RWPE1 (cell line): ENCODE data around the gene RPL28.
A peak's percentile ranks its signal among the peaks of the same experiment; 100 is the strongest.

Experiments
- CTCF ChIA-PET: fragments of 350-600 bp; sonication (Branson Sonifier 250); formaldehyde crosslinking; extraction: SDS; loops from one replicate; lab custom pipeline; 2021; lab: Yijun Ruan, JAX
- POLR2A ChIA-PET: fragments of 400-600 bp; formaldehyde crosslinking; extraction: SDS; loops from one replicate; lab custom pipeline; 2020; ENCODE audit warnings: antibody characterized with exemption; ENCODE audit not compliant: low non-redundant PET; lab: Yijun Ruan, JAX
- DNase-seq: peaks from one replicate; pipeline ENCODE4 v3.0.0; 2012; ENCODE audit warnings: low spot score
- H3K27ac ChIP-seq: fragments of 450-650 bp; 2 replicates; pipeline ENCODE4 v1.5.1; 2017
- TF ChIP-seq, protein P1 (sequence below): fragments of 450-650 bp; conservative IDR thresholded peaks from 2 replicates; pipeline ENCODE4 v1.5.1; 2017; ENCODE audit warnings: low read depth, mild to moderate bottlenecking

The RPL28 gene

DNA sequence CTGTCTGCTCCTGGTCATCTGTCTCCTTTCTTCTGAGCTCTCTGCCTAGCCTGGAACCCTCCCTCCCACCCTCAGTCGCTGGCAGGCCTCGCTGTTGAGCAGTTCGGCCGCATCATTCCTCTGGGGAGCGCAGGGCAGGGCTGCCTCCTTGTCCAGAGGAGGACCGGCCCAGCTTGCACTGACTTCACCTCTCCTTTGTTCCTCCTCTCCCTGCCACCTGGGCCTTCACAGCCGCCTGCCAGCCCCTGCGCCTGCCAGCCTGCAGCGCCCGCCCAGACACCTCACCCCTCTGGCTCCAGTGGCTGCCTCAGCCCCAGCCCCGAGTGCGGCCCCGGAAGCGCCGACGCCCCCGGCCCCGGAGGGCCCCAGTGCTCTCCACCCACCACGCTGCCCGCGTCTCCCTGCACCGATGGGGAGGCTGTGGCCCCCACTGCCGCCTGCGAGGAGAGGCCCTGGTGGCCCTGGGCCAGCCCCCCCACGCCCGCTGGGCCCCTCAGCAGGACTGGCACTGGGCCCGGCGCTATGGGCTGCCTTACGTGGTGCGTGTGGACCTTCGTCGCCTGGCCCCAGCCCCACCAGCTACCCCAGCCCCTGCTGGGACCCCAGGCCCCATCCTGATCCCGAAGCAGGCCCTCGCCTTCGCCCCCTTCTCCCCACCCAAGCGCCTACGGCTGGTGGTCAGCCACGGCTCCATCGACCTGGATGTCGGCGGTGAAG, 38.8 kb upstream of the RPL28 start:
- peak overlapping the region; percentile 97 for H3K27ac ChIP-seq
- DNase-seq = no peak
- TF ChIP-seq, protein P1, sequence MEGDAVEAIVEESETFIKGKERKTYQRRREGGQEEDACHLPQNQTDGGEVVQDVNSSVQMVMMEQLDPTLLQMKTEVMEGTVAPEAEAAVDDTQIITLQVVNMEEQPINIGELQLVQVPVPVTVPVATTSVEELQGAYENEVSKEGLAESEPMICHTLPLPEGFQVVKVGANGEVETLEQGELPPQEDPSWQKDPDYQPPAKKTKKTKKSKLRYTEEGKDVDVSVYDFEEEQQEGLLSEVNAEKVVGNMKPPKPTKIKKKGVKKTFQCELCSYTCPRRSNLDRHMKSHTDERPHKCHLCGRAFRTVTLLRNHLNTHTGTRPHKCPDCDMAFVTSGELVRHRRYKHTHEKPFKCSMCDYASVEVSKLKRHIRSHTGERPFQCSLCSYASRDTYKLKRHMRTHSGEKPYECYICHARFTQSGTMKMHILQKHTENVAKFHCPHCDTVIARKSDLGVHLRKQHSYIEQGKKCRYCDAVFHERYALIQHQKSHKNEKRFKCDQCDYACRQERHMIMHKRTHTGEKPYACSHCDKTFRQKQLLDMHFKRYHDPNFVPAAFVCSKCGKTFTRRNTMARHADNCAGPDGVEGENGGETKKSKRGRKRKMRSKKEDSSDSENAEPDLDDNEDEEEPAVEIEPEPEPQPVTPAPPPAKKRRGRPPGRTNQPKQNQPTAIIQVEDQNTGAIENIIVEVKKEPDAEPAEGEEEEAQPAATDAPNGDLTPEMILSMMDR = no peak
- POLR2A ChIA-PET = interaction anchor here (0.9 kb wide), 1 partner anchor 41 kb away, joined by 3 read pairs; no protein-coding TSS in a partner anchor
- CTCF ChIA-PET = interaction anchor here (0.7 kb wide), 1 partner anchor 40 kb away, joined by 4 read pairs; no protein-coding TSS in a partner anchor

DNA sequence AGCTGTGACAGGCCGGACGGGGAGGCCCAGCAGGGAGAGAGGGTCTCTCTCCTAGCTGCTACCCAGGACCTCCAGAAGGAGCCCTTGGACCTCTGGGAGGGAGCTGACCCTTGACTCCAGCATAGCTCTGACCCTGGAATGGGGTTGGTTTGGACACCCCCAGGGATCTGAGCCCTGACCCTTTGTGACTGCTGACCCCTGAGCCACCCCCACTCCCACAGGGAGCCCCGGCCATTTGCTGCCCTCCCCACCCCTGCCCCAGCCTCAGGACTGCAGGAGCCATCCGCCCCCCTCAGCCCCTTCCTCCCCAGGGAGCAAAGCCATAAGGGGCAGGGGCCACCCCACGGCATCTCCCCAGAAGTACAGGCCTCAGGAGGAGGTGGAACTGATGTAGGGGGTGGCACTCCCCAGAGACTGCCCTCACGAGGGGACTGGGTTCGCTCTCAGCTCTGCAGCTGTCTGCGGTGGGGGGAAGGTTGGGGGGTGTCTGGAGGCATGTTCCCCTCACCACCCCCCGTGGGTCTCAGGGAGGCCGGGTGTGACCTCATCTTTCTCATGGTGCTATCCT, 38.2 kb upstream of the RPL28 start:
- DNase-seq = no peak
- POLR2A ChIA-PET = no interaction called here
- CTCF ChIA-PET = interaction anchor here (0.5 to 1.1 kb wide), 3 partner anchors 11 to 186 kb away, joined by 3 to 4 read pairs (median 3); no protein-coding TSS in a partner anchor
- TF ChIP-seq, protein P1 = no peak
- peak overlapping the region; percentile 97 for H3K27ac ChIP-seq

DNA sequence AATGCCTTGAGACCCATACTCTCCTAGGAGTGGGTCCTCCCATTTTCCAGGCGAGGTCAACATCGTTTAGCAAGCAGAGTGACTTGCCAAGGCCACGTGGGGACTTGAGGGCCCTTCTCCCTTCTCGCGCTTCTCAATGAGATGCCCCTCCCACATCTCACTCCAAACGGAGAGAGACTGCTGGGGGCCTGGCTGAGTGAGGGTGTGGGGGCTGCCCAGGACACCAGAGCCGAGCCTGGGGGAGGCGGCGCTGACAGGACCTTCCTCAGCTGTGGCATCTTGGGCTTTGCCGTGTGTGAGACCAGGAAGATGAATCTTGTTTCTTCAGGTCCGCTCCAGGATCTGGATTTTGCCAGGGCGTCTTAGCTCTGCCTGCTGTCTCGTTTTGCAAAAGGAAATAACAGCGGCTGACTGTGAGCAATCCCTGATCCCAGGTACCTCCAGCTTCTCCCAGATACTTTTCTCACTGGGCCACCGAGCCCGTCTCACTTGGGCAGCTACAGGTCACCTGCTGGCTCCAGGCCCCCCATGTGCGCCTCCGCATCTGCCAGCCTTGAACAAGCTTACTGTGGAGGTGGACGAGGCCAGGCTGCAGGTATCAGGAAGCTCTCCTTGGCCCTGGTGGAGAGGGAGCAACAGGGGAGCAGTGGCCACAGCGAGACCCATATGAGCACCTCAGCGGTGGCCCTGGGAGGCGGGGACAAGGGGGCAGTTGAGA, 37.3 kb upstream of the RPL28 start:
- TF ChIP-seq, protein P1 = no peak
- ChIA-PET CTCF (interaction anchor here (0.5 to 1.1 kb wide), 2 partner anchors 12 to 187 kb away, joined by 3 read pairs; no protein-coding TSS in a partner anchor), POLR2A (no interaction called here)
- no peak for DNase-seq
- H3K27ac ChIP-seq = peak overlapping the region; percentile 97

DNA sequence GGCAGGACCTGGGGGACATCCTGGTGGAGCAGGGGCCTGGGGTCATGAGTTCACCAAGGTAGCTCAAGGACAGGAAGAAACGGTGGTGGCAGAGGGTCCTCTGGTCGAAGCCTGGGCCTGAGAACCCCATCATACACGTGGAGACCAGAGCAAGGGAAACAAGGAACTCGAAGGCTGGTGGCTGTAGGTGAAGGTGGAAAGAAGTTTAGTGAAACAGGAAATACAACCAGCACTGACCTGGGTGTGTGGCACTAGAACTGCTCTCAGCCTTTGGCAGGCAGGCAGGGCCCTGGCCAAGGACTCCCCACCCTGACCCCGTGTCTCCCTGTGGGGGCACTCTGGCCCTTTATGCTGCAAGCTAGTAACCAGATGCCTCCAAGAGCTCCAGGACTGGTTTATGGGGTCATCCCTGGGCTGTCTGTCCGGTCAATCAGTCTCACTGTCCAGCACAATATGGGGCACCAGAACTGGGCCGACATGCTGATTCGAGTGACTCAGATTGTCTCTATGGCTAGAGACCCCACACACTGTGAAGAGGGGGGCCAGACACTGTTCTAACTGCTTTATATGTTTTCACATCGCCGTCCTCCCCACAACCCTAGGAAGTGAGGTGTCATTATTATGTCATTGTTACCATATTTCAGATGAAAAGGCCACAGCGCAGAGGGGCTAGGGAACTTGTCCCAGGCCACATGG, 35.0 kb upstream of the RPL28 start:
- ChIA-PET POLR2A (no interaction called here), CTCF (no interaction called here)
- peak overlapping the region; percentile 97 for H3K27ac ChIP-seq
- DNase-seq = no peak
- TF ChIP-seq, protein P1 = no peak

GRCh38 chr19:55352040-55352439, 33.7 kb upstream of the RPL28 start:
- TF ChIP-seq, protein P1 = no peak
- CTCF ChIA-PET = interaction anchor here (0.5 to 0.8 kb wide), 3 partner anchors 32 to 113 kb away, joined by 3 to 4 read pairs (median 3); partner anchors contain the start of gene TMEM238
- POLR2A ChIA-PET = interaction anchor here (0.6 to 0.9 kb wide), 2 partner anchors 72 to 254 kb away, joined by 3 read pairs; no protein-coding TSS in a partner anchor
- DNase-seq = no peak
- H3K27ac ChIP-seq = peak overlapping the region; percentile 97
